ENCODE results near the gene ETV3.
"Not testable (repeated sequence)": the region's sequence is repeated elsewhere in the genome, so short reads cannot be mapped to it uniquely, and the experiment has no call there.

ETV3 gene

GRCh38 chr1:157178490-157178889 lies 40.3 kb upstream of the ETV3 start:
- H3K9me3 ChIP-seq: no peaks in the 10 kb centered on the region
- TF ChIP-seq CTCF (IDR thresholded peaks at IDR 0.05): no peak
- no peaks in the 10 kb centered on the region for H3K36me3 ChIP-seq
- no peak overlapping the region for H3K27ac ChIP-seq
- no peaks in the 10 kb centered on the region for H3K27me3 ChIP-seq
- H3K4me3 ChIP-seq (ENCODE audit: low read depth in 1 of 2, low read length in 1 of 2): no peak overlapping the region
- no peaks in the 10 kb centered on the region for H3K4me1 ChIP-seq (ENCODE audit: control insufficient read depth in 1 of 2, insufficient read depth in 1 of 2, low read depth in 1 of 2, low read length in 1 of 2)

GRCh38 chr1:157177733-157178394 lies 39.7 kb upstream of the ETV3 start:
- Histone ChIP-seq H3K36me3 (no peaks in the 10 kb centered on the region), H3K4me3 (ENCODE audit: low read depth in 1 of 2, low read length in 1 of 2) (no peak overlapping the region), H3K27ac (no peak overlapping the region), H3K9me3 (no peaks in the 10 kb centered on the region), H3K4me1 (ENCODE audit: control insufficient read depth in 1 of 2, insufficient read depth in 1 of 2, low read depth in 1 of 2, low read length in 1 of 2) (no peaks in the 10 kb centered on the region), H3K27me3 (peaks cover 3% of the 10 kb centered on the region)
- TF ChIP-seq CTCF (IDR thresholded peaks at IDR 0.05): no peak

GRCh38 chr1:157176591-157177121 lies 38.5 kb upstream of the ETV3 start:
- Histone ChIP-seq H3K27ac (no peak overlapping the region), H3K9me3 (no peaks in the 10 kb centered on the region), H3K4me1 (ENCODE audit: control insufficient read depth in 1 of 2, insufficient read depth in 1 of 2, low read depth in 1 of 2, low read length in 1 of 2) (no peaks in the 10 kb centered on the region), H3K27me3 (peaks cover 9% of the 10 kb centered on the region), H3K4me3 (ENCODE audit: low read depth in 1 of 2, low read length in 1 of 2) (no peak overlapping the region), H3K36me3 (no peaks in the 10 kb centered on the region)
- TF ChIP-seq CTCF (IDR thresholded peaks at IDR 0.05): no peak

- Histone ChIP-seq H3K4me1 (ENCODE audit: control insufficient read depth in 1 of 2, insufficient read depth in 1 of 2, low read depth in 1 of 2, low read length in 1 of 2) (no peaks in the 10 kb centered on the region), H3K27ac (no peak overlapping the region), H3K27me3 (peaks cover 11% of the 10 kb centered on the region), H3K9me3 (no peaks in the 10 kb centered on the region), H3K36me3 (no peaks in the 10 kb centered on the region), H3K4me3 (ENCODE audit: low read depth in 1 of 2, low read length in 1 of 2) (no peak overlapping the region)
- no peak for TF ChIP-seq CTCF (IDR thresholded peaks at IDR 0.05)
Observed at GRCh38 chr1:157176016-157176415, 37.8 kb upstream of the ETV3 start.

GRCh38 chr1:157173900-157174410 lies 35.8 kb upstream of the ETV3 start:
- TF ChIP-seq CTCF (IDR thresholded peaks at IDR 0.05): no peak
- Histone ChIP-seq H3K27me3 (peaks cover 23% of the 10 kb centered on the region), H3K9me3 (no peaks in the 10 kb centered on the region), H3K4me3 (ENCODE audit: low read depth in 1 of 2, low read length in 1 of 2) (no peak overlapping the region), H3K27ac (no peak overlapping the region), H3K36me3 (no peaks in the 10 kb centered on the region), H3K4me1 (ENCODE audit: control insufficient read depth in 1 of 2, insufficient read depth in 1 of 2, low read depth in 1 of 2, low read length in 1 of 2) (no peaks in the 10 kb centered on the region)

GRCh38 chr1:157173241-157173640 lies 35.0 kb upstream of the ETV3 start:
- not testable (repeated sequence) for H3K36me3 ChIP-seq; H3K27ac ChIP-seq; H3K4me3 ChIP-seq (ENCODE audit: low read depth in 1 of 2, low read length in 1 of 2); H3K9me3 ChIP-seq; H3K4me1 ChIP-seq (ENCODE audit: control insufficient read depth in 1 of 2, insufficient read depth in 1 of 2, low read depth in 1 of 2, low read length in 1 of 2)
- peaks cover 25% of the 10 kb centered on the region for H3K27me3 ChIP-seq

- not testable (repeated sequence) for H3K4me1 ChIP-seq (ENCODE audit: control insufficient read depth in 1 of 2, insufficient read depth in 1 of 2, low read depth in 1 of 2, low read length in 1 of 2); H3K4me3 ChIP-seq (ENCODE audit: low read depth in 1 of 2, low read length in 1 of 2); H3K36me3 ChIP-seq; H3K9me3 ChIP-seq; H3K27ac ChIP-seq
- H3K27me3 ChIP-seq: peaks cover 25% of the 10 kb centered on the region
Observed at GRCh38 chr1:157172591-157172990, 34.4 kb upstream of the ETV3 start.

GRCh38 chr1:157171903-157172503 lies 33.8 kb upstream of the ETV3 start:
- H3K27ac ChIP-seq; H3K36me3 ChIP-seq; H3K4me1 ChIP-seq (ENCODE audit: control insufficient read depth in 1 of 2, insufficient read depth in 1 of 2, low read depth in 1 of 2, low read length in 1 of 2); H3K4me3 ChIP-seq (ENCODE audit: low read depth in 1 of 2, low read length in 1 of 2); H3K9me3 ChIP-seq: not testable (repeated sequence)
- peaks cover 25% of the 10 kb centered on the region for H3K27me3 ChIP-seq

Measured in neutrophil (primary cell).